ENCODE measurements around the gene ZNF57.
A peak's percentile ranks its signal among the peaks of the same experiment; 100 is the strongest.
"Not testable (repeated sequence)": the region's sequence is repeated elsewhere in the genome, so short reads cannot be mapped to it uniquely, and the experiment has no call there.

ZNF57 gene

DNA sequence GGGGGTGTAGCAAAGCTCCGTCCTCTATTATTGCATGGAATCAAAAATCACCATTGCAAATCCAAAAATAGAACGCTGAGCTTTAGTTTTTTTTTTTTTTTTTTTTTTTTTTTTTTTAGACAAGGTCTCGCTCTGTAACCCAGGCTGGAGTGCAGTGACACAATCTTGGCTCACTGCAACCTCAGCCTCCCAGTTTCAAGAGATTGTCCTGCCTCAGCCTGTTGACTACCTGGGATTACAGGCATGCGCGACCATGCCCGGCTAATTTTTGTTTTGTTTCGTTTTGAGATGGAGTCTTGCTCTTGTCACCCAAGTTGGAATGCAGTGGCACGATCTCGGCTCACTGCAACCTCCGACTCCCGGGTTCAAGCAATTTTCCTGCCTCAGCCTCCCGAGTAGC lies 59.4 kb downstream of the ZNF57 start:
- DNase-seq (ENCODE audit: low read depth in 2 of 2) = no peak
- TF ChIP-seq, protein P1, sequence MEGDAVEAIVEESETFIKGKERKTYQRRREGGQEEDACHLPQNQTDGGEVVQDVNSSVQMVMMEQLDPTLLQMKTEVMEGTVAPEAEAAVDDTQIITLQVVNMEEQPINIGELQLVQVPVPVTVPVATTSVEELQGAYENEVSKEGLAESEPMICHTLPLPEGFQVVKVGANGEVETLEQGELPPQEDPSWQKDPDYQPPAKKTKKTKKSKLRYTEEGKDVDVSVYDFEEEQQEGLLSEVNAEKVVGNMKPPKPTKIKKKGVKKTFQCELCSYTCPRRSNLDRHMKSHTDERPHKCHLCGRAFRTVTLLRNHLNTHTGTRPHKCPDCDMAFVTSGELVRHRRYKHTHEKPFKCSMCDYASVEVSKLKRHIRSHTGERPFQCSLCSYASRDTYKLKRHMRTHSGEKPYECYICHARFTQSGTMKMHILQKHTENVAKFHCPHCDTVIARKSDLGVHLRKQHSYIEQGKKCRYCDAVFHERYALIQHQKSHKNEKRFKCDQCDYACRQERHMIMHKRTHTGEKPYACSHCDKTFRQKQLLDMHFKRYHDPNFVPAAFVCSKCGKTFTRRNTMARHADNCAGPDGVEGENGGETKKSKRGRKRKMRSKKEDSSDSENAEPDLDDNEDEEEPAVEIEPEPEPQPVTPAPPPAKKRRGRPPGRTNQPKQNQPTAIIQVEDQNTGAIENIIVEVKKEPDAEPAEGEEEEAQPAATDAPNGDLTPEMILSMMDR (IDR thresholded peaks at IDR 0.05; ENCODE audit: low read depth, low read length) = no peak
- no peak overlapping the region for H3K4me3 ChIP-seq (replicated peaks in 1 of 2; ENCODE audit: low read depth in 2 of 2, low read length in 2 of 2)

DNA sequence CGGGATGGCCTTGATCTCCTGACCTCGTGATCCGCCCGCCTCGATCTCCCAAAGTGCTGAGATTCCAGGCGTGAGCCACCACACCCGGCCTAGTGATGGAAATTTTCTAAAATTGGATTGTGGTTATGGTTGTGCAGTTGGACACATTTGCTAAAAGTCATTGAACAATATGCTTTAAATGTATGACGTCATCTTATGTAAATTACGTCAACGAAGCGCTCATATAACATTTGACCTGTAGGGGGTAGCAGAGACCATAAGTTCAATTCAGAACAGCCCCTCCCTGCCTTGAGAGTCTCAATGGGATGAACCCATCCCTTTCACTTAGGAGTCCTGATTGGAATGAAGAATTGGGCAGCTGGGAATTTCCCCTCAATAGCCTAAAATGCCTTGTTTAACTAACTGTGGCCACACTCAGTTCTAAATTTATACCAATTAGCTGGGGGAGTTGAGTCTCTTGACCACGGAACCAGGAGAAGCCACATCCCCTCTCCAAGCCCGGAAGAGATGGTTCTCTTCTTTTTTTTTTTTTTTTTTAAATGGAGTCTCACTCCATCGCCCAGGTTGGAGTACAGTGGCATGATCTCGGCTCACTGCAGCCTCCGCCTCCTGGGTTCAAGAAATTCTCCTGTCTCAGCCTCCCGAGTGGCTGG lies 61.4 kb downstream of the ZNF57 start:
- peak; percentile 81 to 92 for DNase-seq (ENCODE audit: low read depth in 2 of 2)
- no peak overlapping the region for H3K4me3 ChIP-seq (replicated peaks in 1 of 2; ENCODE audit: low read depth in 2 of 2, low read length in 2 of 2)
- TF ChIP-seq, protein P1 (IDR thresholded peaks at IDR 0.05; ENCODE audit: low read depth, low read length) = peak; percentile 64

DNA sequence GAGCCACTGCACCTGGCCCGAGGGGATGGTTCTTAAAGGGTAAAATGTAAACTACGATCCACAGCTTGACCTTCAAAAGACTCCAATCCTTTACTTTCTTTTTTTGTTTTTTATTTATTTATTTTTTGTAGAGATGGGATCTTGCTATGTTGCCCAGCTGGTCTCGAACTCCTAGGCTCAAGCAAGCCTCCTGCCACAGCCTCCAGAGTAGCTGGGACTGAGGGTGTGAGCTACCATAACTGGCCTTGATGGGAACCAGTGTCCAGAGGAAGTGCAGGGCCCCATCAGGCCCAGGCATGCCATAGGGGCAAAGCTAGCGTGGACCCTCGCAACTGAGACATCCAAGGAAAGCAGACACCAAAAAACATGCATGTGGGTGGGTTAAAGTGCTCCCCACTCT lies 62.4 kb downstream of the ZNF57 start:
- DNase-seq (ENCODE audit: low read depth in 2 of 2) = no peak
- no peak overlapping the region for H3K4me3 ChIP-seq (replicated peaks in 1 of 2; ENCODE audit: low read depth in 2 of 2, low read length in 2 of 2)
- TF ChIP-seq, protein P1 (IDR thresholded peaks at IDR 0.05; ENCODE audit: low read depth, low read length) = no peak

DNA sequence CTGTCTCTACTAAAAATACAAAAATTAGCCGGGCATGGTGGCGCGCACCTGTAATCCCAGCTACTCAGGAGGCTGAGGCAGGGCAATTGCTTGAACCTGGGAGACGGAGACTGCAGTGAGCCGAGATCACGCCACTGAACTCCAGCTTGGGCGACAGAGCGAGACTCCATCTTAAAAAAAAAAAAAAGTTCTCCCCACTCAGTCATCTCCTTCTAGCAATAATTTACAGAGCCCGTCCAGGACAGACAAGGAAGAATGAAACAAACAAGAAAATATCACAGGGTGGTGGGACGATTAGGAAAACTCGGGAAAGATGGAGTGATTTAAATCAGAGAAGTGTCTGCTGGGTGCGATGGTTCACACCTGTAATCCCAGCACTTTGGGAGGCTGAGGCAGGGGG lies 62.9 kb downstream of the ZNF57 start:
- H3K4me3 ChIP-seq (replicated peaks in 1 of 2; ENCODE audit: low read depth in 2 of 2, low read length in 2 of 2); DNase-seq (ENCODE audit: low read depth in 2 of 2): not testable (repeated sequence)

DNA sequence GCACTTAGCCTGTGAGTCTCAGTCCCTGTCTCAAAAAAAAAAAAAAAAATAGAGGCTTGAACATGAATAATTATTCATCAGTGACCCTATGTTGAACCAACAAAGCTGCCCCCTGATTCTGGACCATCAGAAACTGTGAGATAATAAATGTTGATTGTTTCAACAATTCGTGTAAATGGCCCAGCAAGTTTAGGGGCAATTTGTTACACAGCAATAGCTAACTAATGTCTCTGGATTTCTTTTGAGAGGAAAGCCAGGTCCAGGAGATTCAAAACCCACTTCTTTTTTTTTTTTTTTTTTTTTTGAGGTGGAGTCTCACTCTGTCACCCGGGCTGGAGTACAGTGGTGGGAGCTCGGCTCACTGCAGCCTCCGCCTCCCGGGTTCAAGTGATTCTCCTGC lies 64.1 kb downstream of the ZNF57 start:
- TF ChIP-seq, protein P1 (IDR thresholded peaks at IDR 0.05; ENCODE audit: low read depth, low read length) = no peak
- no peak for DNase-seq (ENCODE audit: low read depth in 2 of 2)
- H3K4me3 ChIP-seq (replicated peaks in 1 of 2; ENCODE audit: low read depth in 2 of 2, low read length in 2 of 2) = no peak overlapping the region

DNA sequence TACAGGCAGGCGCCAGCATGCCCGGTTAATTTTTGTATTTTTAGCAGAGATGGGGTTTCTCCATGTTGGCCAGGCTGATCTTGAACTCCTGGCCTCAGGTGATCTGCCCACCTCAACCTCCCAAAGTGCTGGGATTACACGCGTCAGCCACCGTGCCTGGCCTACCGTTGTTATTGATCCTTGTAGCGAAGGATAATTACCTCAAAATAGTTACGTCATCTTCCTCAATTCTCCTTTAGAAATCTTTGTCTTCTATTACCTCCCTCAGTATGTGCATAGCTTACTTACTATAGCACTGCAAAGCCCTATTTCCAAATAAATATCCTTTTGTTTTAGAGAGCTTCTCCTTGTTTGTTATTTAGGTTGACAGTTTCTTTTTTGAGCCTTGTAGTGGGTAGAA lies 67.2 kb downstream of the ZNF57 start:
- no peak for DNase-seq (ENCODE audit: low read depth in 2 of 2)
- TF ChIP-seq, protein P1 (IDR thresholded peaks at IDR 0.05; ENCODE audit: low read depth, low read length) = no peak
- H3K4me3 ChIP-seq (replicated peaks in 1 of 2; ENCODE audit: low read depth in 2 of 2, low read length in 2 of 2) = no peak overlapping the region
